Neuronal stem cell (in vitro differentiated cells): ENCODE data around the gene TPCN2.

Experiments
- DNase-seq: peaks from one replicate; pipeline ENCODE4 v3.0.0-alpha.2; 2013; ENCODE audit warnings: low spot score
- H2AFZ ChIP-seq: one replicate; pipeline ENCODE4 v1.6.1; 2013; ENCODE audit warnings: mild to moderate bottlenecking, low read length, inconsistent platforms
- H2AK5ac ChIP-seq: 2 replicates; pipeline ENCODE4 v1.6.1; 2013; ENCODE audit warnings: low read depth, mild to moderate bottlenecking, inconsistent platforms, low read length, moderate library complexity, mixed read lengths
- H2BK120ac ChIP-seq: 2 replicates; pipeline ENCODE4 v1.6.1; 2013; ENCODE audit warnings: low read depth, mild to moderate bottlenecking, inconsistent platforms, low read length, moderate library complexity, mixed read lengths
- H2BK12ac ChIP-seq: one replicate; pipeline ENCODE4 v1.6.1; 2013; ENCODE audit warnings: low read length, inconsistent platforms
- H2BK15ac ChIP-seq: 2 replicates; pipeline ENCODE4 v1.6.1; 2013; ENCODE audit warnings: mild to moderate bottlenecking, low read length, inconsistent platforms, mixed read lengths
- H2BK5ac ChIP-seq: one replicate; pipeline ENCODE4 v1.6.1; 2013; ENCODE audit warnings: inconsistent platforms, mild to moderate bottlenecking, low read length, moderate library complexity
- H3K14ac ChIP-seq: one replicate; pipeline ENCODE4 v1.6.1; 2013; ENCODE audit warnings: low read length, inconsistent platforms
- H3K18ac ChIP-seq: 2 replicates; pipeline ENCODE4 v1.6.1; 2013; ENCODE audit warnings: low read length, inconsistent platforms
- H3K23ac ChIP-seq: 2 replicates; pipeline ENCODE4 v1.6.1; 2013; ENCODE audit warnings: low read depth, mild to moderate bottlenecking, mixed read lengths, low read length, inconsistent platforms; ENCODE audit not compliant: poor library complexity
- H3K27ac ChIP-seq: replicated peaks from 3 replicates; pipeline ENCODE4 v1.5.1; 2013; ENCODE audit warnings: low read length, inconsistent platforms
- H3K27me3 ChIP-seq, 3 experiments: 2 replicates each; pipeline ENCODE4 v1.6.1; 2013; ENCODE audit warnings: low read length in 3 of 3, mild to moderate bottlenecking in 2 of 3, inconsistent platforms in 1 of 3, low read depth in 1 of 3, mixed read lengths in 1 of 3, moderate library complexity in 1 of 3; ENCODE audit not compliant: control insufficient read depth in 3 of 3, insufficient read depth in 3 of 3
- H3K36me3 ChIP-seq, 2 donors: replicated peaks in 1 of 2; 2 replicates each; pipeline ENCODE4 v1.6.1; 2013; ENCODE audit warnings: low read length in 2 of 2; ENCODE audit not compliant: control insufficient read depth in 2 of 2, insufficient read depth in 2 of 2
- H3K4ac ChIP-seq: 2 replicates; pipeline ENCODE4 v1.6.1; 2013; ENCODE audit warnings: inconsistent platforms, mild to moderate bottlenecking, low read length, moderate library complexity
- H3K4me1 ChIP-seq, 2 donors: 1 replicate in 1 of 2; 2 replicates in 1 of 2; pipeline ENCODE4 v1.6.1; 2013; ENCODE audit warnings: low read length in 2 of 2, low read depth in 1 of 2; ENCODE audit not compliant: control insufficient read depth in 2 of 2, insufficient read depth in 1 of 2
- H3K4me2 ChIP-seq: one replicate; pipeline ENCODE4 v1.6.1; 2013; ENCODE audit warnings: mild to moderate bottlenecking, low read length, inconsistent platforms; ENCODE audit not compliant: insufficient read depth, poor library complexity, severe bottlenecking
- H3K4me3 ChIP-seq, 2 donors: 2 replicates each; pipeline ENCODE4 v1.5.1; 2013; ENCODE audit warnings: low read length in 2 of 2, mild to moderate bottlenecking in 2 of 2, inconsistent platforms in 1 of 2, moderate library complexity in 1 of 2
- H3K79me1 ChIP-seq: one replicate; pipeline ENCODE4 v1.6.1; 2013; ENCODE audit warnings: low read depth, mild to moderate bottlenecking, inconsistent platforms, low read length, moderate library complexity
- H3K9ac ChIP-seq: one replicate; pipeline ENCODE4 v1.6.1; 2013; ENCODE audit warnings: mild to moderate bottlenecking, low read depth, low read length, inconsistent platforms; ENCODE audit not compliant: poor library complexity
- H3K9me3 ChIP-seq, 2 donors: replicated peaks in 1 of 2; 2 replicates each; pipeline versions ENCODE3 to v1.6.1; 2013; ENCODE audit warnings: low read length in 2 of 2, mild to moderate bottlenecking in 2 of 2, inconsistent platforms in 1 of 2, low read depth in 1 of 2, mixed read lengths in 1 of 2, moderate library complexity in 1 of 2; ENCODE audit not compliant: control insufficient read depth in 2 of 2, insufficient read depth in 1 of 2
- H4K8ac ChIP-seq: one replicate; pipeline ENCODE4 v1.6.1; 2013; ENCODE audit warnings: low read depth, mild to moderate bottlenecking, inconsistent platforms, low read length, moderate library complexity
- H4K91ac ChIP-seq: one replicate; pipeline ENCODE4 v1.6.1; 2013; ENCODE audit warnings: low read length, low read depth, mild to moderate bottlenecking, inconsistent platforms; ENCODE audit not compliant: poor library complexity
- WGBS, 2 donors: extraction: QIAGEN DNeasy Blood & Tissue Kit; methylation state at CpG; one replicate each; pipeline ENCODE4 v1.1.7; 2013; ENCODE audit warnings: missing lambda C conversion rate in 2 of 2, mixed read lengths in 1 of 2; ENCODE audit not compliant: insufficient read length in 2 of 2, insufficient replicate concordance in 1 of 2; ENCODE audit errors: extremely low coverage in 2 of 2; 5-methylcytosine and 5-hydroxymethylcytosine counted together

Gene TPCN2

GRCh38 chr11:69053546-69054396, 5.0 kb downstream of the TPCN2 start:
- Histone ChIP-seq H2BK15ac (no peak overlapping the region), H2BK120ac (no peak overlapping the region), H2BK12ac (no peak overlapping the region), H3K18ac (no peak overlapping the region), H2BK5ac (peak overlapping the region; percentile 39), H3K4me3 (no peak overlapping the region), H3K36me3 (peaks cover 6 to 24% of the 10 kb centered on the region in 2 donors), H3K4ac (no peak overlapping the region), H2AFZ (no peak overlapping the region), H3K9me3 (peaks cover 0 to 2% of the 10 kb centered on the region in 2 donors), H4K91ac (no peak overlapping the region), H3K27me3 (no peaks in the 10 kb centered on the region), H3K4me2 (no peak overlapping the region), H2AK5ac (no peak overlapping the region), H3K14ac (peak overlapping the region; percentile 21), H3K27ac (no peak overlapping the region), H4K8ac (no peak overlapping the region), H3K4me1 (peaks cover 5 to 8% of the 10 kb centered on the region in 2 donors), H3K79me1 (peaks cover 28% of the 10 kb centered on the region), H3K9ac (peak overlapping the region; percentile 24), H3K23ac (no peak overlapping the region)
- DNase-seq: no peak
- WGBS, 2 donors: no CpG with 5 or more reads among the region's 35 CpGs

GRCh38 chr11:69054397-69055211, 5.9 kb downstream of the TPCN2 start:
- H3K4me1 ChIP-seq: peaks cover 5 to 7% of the 10 kb centered on the region in 2 donors
- H3K9me3 ChIP-seq: peaks cover 0 to 2% of the 10 kb centered on the region in 2 donors
- peak overlapping the region; percentile 64 for H3K18ac ChIP-seq
- peak overlapping the region; percentile 76 for H3K4ac ChIP-seq
- no peaks in the 10 kb centered on the region for H3K27me3 ChIP-seq
- no peak overlapping the region for H3K23ac ChIP-seq
- no peak overlapping the region for H3K27ac ChIP-seq
- H2BK15ac ChIP-seq: no peak overlapping the region
- H3K4me2 ChIP-seq: no peak overlapping the region
- H2AK5ac ChIP-seq: no peak overlapping the region
- peak overlapping the region; percentile 39 for H2BK5ac ChIP-seq
- WGBS, 2 donors: no CpG with 5 or more reads among the region's 31 CpGs
- H3K4me3 ChIP-seq: peak overlapping the region in 1 of 2 donors; percentile 52
- no peak overlapping the region for H2AFZ ChIP-seq
- peak overlapping the region; percentile 82 for H3K14ac ChIP-seq
- no peak for DNase-seq
- H4K91ac ChIP-seq: peak overlapping the region; percentile 79
- peaks cover 25% of the 10 kb centered on the region for H3K79me1 ChIP-seq
- H3K36me3 ChIP-seq: peaks cover 6 to 24% of the 10 kb centered on the region in 2 donors
- H2BK120ac ChIP-seq: no peak overlapping the region
- no peak overlapping the region for H4K8ac ChIP-seq
- H3K9ac ChIP-seq: peak overlapping the region; percentile 70
- H2BK12ac ChIP-seq: peak overlapping the region; percentile 58

DNA sequence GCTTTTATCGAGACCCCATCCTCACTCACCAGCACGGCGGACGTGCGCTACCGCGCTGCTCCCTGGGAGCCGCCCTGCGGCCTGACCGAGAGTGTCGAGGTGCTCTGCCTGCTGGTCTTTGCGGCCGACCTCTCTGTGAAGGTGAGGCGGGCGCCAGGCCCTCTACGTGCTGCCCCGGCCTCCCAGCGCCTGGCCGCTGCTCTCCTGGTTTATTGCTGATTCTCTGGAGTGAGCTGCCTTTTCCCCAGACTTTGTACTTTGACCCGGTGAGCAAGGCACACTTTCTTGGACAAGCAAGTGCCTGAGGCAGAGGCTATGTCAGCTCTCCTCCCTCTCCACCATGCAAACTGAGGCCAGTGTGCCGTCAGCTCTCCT, 6.5 kb downstream of the TPCN2 start:
- Histone ChIP-seq H2BK5ac (peak overlapping the region; percentile 39), H3K4me2 (no peak overlapping the region)

More for the DNA sequence above, 6.5 kb downstream of the TPCN2 start:
- Histone ChIP-seq H2AFZ (no peak overlapping the region), H2BK12ac (no peak overlapping the region), H3K4me1 (peaks cover 0 to 4% of the 10 kb centered on the region in 2 donors), H3K4ac (no peak overlapping the region), H3K18ac (no peak overlapping the region), H3K27me3 (no peaks in the 10 kb centered on the region), H4K91ac (no peak overlapping the region), H2BK120ac (no peak overlapping the region), H4K8ac (no peak overlapping the region), H3K79me1 (peaks cover 25% of the 10 kb centered on the region), H3K9ac (no peak overlapping the region), H3K4me3 (no peak overlapping the region), H3K23ac (no peak overlapping the region), H3K36me3 (peaks cover 6 to 29% of the 10 kb centered on the region in 2 donors), H3K27ac (no peak overlapping the region), H3K14ac (no peak overlapping the region), H2BK15ac (no peak overlapping the region), H3K9me3 (peaks cover 0 to 2% of the 10 kb centered on the region in 2 donors), H2AK5ac (no peak overlapping the region)
- WGBS, 2 donors: no CpG with 5 or more reads among the region's 21 CpGs
- no peak for DNase-seq
